Measurements from ENCODE around the gene SDF2L1. TPM values are rescaled to one million over a fixed set of nuclear protein-coding genes. Genes with fewer than 3 reads are reported as not detected.

Gene SDF2L1
- polyA plus RNA-seq (2013, experiment 1 of 2): 27.4 TPM
- 27.8 TPM for polyA plus RNA-seq (2013, experiment 2 of 2)

GRCh38 chr22:21641789-21642583 is at the start of gene SDF2L1:
SDF2L1 (plus strand) TSS chr22:21642302; CDS start chr22:21642337, 35 bp downstream.
- Histone ChIP-seq H3K4ac (ENCODE audit: low read depth in 1 of 2, low read length in 2 of 2) (peak within 1 kb of the TSS in 1 of 2 experiments; percentile 37), H2AK5ac (ENCODE audit: low read length, severe bottlenecking) (no peak within 1 kb of the TSS), H3K9ac (ENCODE audit: low read length) (peak within 1 kb of the TSS; percentile 85), H3K27ac (ENCODE audit: low read length, poor library complexity, severe bottlenecking) (peak within 1 kb of the TSS; percentile 24), H2BK12ac (ENCODE audit: low read length in 2 of 2) (peak within 1 kb of the TSS in 1 of 2 experiments; percentile 77), H3K79me1 (replicated peaks; ENCODE audit: low read length, poor library complexity, severe bottlenecking) (peaks cover 17% of the 10 kb centered on the region), H3K4me2 (ENCODE audit: low read length, poor library complexity, severe bottlenecking) (peak within 1 kb of the TSS; percentile 99), H2BK120ac (ENCODE audit: low read depth, low read length) (no peak within 1 kb of the TSS), H3K27me3 (ENCODE audit: control insufficient read depth in 1 of 2, insufficient read depth in 1 of 2, low read length in 2 of 2) (no peaks in the 10 kb centered on the region), H4K8ac (ENCODE audit: low read length) (peak within 1 kb of the TSS; percentile 92), H3K4me3 (ENCODE audit: insufficient read depth in 1 of 2, low read depth in 1 of 2, low read length in 2 of 2) (peak within 1 kb of the TSS; percentile 88 to 95), H3K23ac (ENCODE audit: low read length in 2 of 2) (peak within 1 kb of the TSS in 1 of 2 experiments; percentile 83), H3K4me1 (ENCODE audit: control insufficient read depth, insufficient read depth, low read depth, low read length) (peaks cover 17% of the 10 kb centered on the region), H3K36me3 (ENCODE audit: control insufficient read depth in 1 of 2, insufficient read depth in 2 of 2, low read depth in 1 of 2, low read length in 2 of 2) (peaks cover 0 to 18% of the 10 kb centered on the region in 2 experiments), H2AFZ (ENCODE audit: low read depth, low read length) (peak within 1 kb of the TSS; percentile 100), H4K91ac (ENCODE audit: low read length) (peak within 1 kb of the TSS; percentile 95), H2BK5ac (ENCODE audit: low read depth, low read length, poor library complexity, severe bottlenecking) (no peak within 1 kb of the TSS), H2BK15ac (ENCODE audit: low read depth, poor library complexity, severe bottlenecking) (peak within 1 kb of the TSS; percentile 74), H3K14ac (ENCODE audit: low read length in 2 of 2) (peak within 1 kb of the TSS in 1 of 2 experiments; percentile 98), H3K9me3 (ENCODE audit: control insufficient read depth, low read length) (no peaks in the 10 kb centered on the region), H3K18ac (ENCODE audit: low read depth in 1 of 2, low read length in 2 of 2) (peak within 1 kb of the TSS; percentile 93 to 97)
- DNase-seq: peak; percentile 99
- under 1% methylated on average over 74 of the region's 76 CpGs for WGBS

GRCh38 chr22:21592422-21592821 is 49.7 kb upstream of the SDF2L1 start:
- Histone ChIP-seq H3K4me2 (ENCODE audit: low read length, poor library complexity, severe bottlenecking) (no peak overlapping the region), H3K18ac (ENCODE audit: low read depth in 1 of 2, low read length in 2 of 2) (no peak overlapping the region), H3K4ac (ENCODE audit: low read depth in 1 of 2, low read length in 2 of 2) (no peak overlapping the region), H3K27me3 (ENCODE audit: control insufficient read depth in 1 of 2, insufficient read depth in 1 of 2, low read length in 2 of 2) (no peaks in the 10 kb centered on the region), H4K8ac (ENCODE audit: low read length) (no peak overlapping the region), H2BK120ac (ENCODE audit: low read depth, low read length) (no peak overlapping the region), H2BK15ac (ENCODE audit: low read depth, poor library complexity, severe bottlenecking) (no peak overlapping the region), H2BK5ac (ENCODE audit: low read depth, low read length, poor library complexity, severe bottlenecking) (no peak overlapping the region), H3K4me3 (ENCODE audit: insufficient read depth in 1 of 2, low read depth in 1 of 2, low read length in 2 of 2) (no peak overlapping the region), H3K27ac (ENCODE audit: low read length, poor library complexity, severe bottlenecking) (no peak overlapping the region), H2AK5ac (ENCODE audit: low read length, severe bottlenecking) (no peak overlapping the region), H2BK12ac (ENCODE audit: low read length in 2 of 2) (no peak overlapping the region), H4K91ac (ENCODE audit: low read length) (no peak overlapping the region), H3K79me1 (replicated peaks; ENCODE audit: low read length, poor library complexity, severe bottlenecking) (no peaks in the 10 kb centered on the region), H3K9me3 (ENCODE audit: control insufficient read depth, low read length) (no peaks in the 10 kb centered on the region), H3K36me3 (ENCODE audit: control insufficient read depth in 1 of 2, insufficient read depth in 2 of 2, low read depth in 1 of 2, low read length in 2 of 2) (peaks cover 46 to 57% of the 10 kb centered on the region in 2 experiments), H3K23ac (ENCODE audit: low read length in 2 of 2) (no peak overlapping the region), H3K9ac (ENCODE audit: low read length) (no peak overlapping the region), H3K4me1 (ENCODE audit: control insufficient read depth, insufficient read depth, low read depth, low read length) (peaks cover 23% of the 10 kb centered on the region), H2AFZ (ENCODE audit: low read depth, low read length) (no peak overlapping the region), H3K14ac (ENCODE audit: low read length in 2 of 2) (no peak overlapping the region)
- no peak for DNase-seq
- 85% methylated on average over 2 of the region's 3 CpGs for WGBS

GRCh38 chr22:21593406-21594232 is 48.5 kb upstream of the SDF2L1 start:
- Histone ChIP-seq H4K8ac (ENCODE audit: low read length) (no peak overlapping the region), H2AK5ac (ENCODE audit: low read length, severe bottlenecking) (no peak overlapping the region), H3K23ac (ENCODE audit: low read length in 2 of 2) (no peak overlapping the region), H3K4ac (ENCODE audit: low read depth in 1 of 2, low read length in 2 of 2) (no peak overlapping the region), H2BK15ac (ENCODE audit: low read depth, poor library complexity, severe bottlenecking) (no peak overlapping the region), H3K4me2 (ENCODE audit: low read length, poor library complexity, severe bottlenecking) (no peak overlapping the region), H3K27ac (ENCODE audit: low read length, poor library complexity, severe bottlenecking) (no peak overlapping the region), H2BK120ac (ENCODE audit: low read depth, low read length) (no peak overlapping the region), H3K79me1 (replicated peaks; ENCODE audit: low read length, poor library complexity, severe bottlenecking) (no peaks in the 10 kb centered on the region), H2BK12ac (ENCODE audit: low read length in 2 of 2) (no peak overlapping the region), H2AFZ (ENCODE audit: low read depth, low read length) (peak overlapping the region; percentile 24), H3K36me3 (ENCODE audit: control insufficient read depth in 1 of 2, insufficient read depth in 2 of 2, low read depth in 1 of 2, low read length in 2 of 2) (peaks cover 46 to 54% of the 10 kb centered on the region in 2 experiments), H3K9ac (ENCODE audit: low read length) (no peak overlapping the region), H4K91ac (ENCODE audit: low read length) (no peak overlapping the region), H3K14ac (ENCODE audit: low read length in 2 of 2) (no peak overlapping the region), H3K18ac (ENCODE audit: low read depth in 1 of 2, low read length in 2 of 2) (no peak overlapping the region), H2BK5ac (ENCODE audit: low read depth, low read length, poor library complexity, severe bottlenecking) (no peak overlapping the region), H3K27me3 (ENCODE audit: control insufficient read depth in 1 of 2, insufficient read depth in 1 of 2, low read length in 2 of 2) (no peaks in the 10 kb centered on the region), H3K4me1 (ENCODE audit: control insufficient read depth, insufficient read depth, low read depth, low read length) (peaks cover 21% of the 10 kb centered on the region), H3K4me3 (ENCODE audit: insufficient read depth in 1 of 2, low read depth in 1 of 2, low read length in 2 of 2) (no peak overlapping the region), H3K9me3 (ENCODE audit: control insufficient read depth, low read length) (no peaks in the 10 kb centered on the region)
- no peak for DNase-seq
- 88% methylated on average over 11 of the region's 11 CpGs for WGBS
